Measurements from ENCODE around the gene NARF.

DNA sequence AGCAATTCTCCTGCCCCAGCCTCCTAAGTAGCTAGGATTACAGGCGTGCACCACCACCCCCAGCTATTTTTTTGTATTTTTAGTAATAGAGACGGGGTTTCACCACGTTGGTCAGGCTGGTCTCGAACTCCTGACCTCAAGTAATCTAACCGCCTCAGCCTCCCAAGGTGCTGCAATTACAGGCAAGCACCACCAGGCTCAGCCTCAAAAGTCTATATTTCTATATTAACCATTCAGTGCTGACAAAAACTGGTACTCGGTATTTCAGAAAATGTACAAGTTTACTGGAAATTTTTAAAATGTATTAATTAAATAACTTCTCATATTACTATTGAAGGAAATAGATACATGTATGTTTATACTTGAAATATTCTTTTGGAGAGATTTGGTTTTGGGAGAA, 41.8 kb upstream of the NARF start:
- TF ChIP-seq, protein P1, sequence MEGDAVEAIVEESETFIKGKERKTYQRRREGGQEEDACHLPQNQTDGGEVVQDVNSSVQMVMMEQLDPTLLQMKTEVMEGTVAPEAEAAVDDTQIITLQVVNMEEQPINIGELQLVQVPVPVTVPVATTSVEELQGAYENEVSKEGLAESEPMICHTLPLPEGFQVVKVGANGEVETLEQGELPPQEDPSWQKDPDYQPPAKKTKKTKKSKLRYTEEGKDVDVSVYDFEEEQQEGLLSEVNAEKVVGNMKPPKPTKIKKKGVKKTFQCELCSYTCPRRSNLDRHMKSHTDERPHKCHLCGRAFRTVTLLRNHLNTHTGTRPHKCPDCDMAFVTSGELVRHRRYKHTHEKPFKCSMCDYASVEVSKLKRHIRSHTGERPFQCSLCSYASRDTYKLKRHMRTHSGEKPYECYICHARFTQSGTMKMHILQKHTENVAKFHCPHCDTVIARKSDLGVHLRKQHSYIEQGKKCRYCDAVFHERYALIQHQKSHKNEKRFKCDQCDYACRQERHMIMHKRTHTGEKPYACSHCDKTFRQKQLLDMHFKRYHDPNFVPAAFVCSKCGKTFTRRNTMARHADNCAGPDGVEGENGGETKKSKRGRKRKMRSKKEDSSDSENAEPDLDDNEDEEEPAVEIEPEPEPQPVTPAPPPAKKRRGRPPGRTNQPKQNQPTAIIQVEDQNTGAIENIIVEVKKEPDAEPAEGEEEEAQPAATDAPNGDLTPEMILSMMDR (IDR thresholded peaks at IDR 0.05), result no peak
- TF ChIP-seq POLR2A (IDR thresholded peaks at IDR 0.05) (no peak), EP300 (IDR thresholded peaks at IDR 0.05) (no peak), POLR2AphosphoS5 (IDR thresholded peaks at IDR 0.05) (no peak)
